Stimulated activated naive CD4-positive, alpha-beta T cell (primary cell): ENCODE data around the gene FER1L5.

Experiments used
- DNase-seq, 6 experiments: peaks; one replicate each; lab custom pipeline; 2025; lab: John Stamatoyannopoulos, UW

The FER1L5 gene

DNA sequence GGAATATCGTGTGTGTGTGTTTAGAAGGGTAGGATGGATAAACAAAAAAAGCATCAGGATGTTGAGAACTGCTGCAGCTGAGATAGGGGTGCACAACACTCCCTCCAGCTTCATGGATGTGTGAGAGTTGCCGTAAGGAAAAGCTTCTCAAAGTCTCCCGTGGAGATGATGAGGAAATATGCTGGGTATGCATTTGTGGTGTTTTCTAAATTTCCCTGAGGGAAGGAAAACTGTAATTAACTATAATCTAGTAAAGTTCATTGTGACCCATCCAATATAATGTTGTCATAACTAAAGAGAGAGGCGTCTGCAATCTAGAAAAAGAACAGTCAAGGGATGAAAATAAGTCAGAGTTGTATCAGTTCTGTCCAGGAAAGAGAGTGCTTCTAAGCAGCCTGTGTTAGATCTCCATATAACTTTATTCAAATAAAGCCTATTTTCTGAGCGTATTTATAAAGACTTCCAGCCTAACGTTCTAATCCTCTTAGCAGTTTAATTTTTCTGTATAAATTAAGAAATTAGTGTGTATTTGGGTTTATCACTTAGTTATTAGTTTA is 104.6 kb downstream of the FER1L5 start:
- no peak for DNase-seq

DNA sequence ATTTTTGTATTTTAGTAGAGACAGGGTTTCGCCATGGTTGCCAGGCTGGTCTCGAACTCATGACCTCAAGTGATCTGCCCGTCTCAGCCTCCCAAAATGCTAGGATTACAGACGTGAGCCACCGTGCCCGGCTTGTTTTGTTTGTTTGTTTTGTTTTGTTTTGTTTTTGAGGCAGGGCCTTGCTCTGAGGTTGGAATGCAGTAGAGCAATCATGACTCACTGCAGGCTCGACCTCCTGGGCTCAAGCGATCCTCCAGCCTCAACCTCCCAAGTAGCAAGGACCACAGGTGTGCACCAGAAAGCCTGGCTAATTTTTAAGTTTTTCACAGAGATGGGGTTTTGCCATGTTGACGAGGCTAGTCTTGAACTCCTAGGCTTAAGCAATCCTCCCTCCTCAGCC is 109.2 kb downstream of the FER1L5 start:
- no peak for DNase-seq

DNA sequence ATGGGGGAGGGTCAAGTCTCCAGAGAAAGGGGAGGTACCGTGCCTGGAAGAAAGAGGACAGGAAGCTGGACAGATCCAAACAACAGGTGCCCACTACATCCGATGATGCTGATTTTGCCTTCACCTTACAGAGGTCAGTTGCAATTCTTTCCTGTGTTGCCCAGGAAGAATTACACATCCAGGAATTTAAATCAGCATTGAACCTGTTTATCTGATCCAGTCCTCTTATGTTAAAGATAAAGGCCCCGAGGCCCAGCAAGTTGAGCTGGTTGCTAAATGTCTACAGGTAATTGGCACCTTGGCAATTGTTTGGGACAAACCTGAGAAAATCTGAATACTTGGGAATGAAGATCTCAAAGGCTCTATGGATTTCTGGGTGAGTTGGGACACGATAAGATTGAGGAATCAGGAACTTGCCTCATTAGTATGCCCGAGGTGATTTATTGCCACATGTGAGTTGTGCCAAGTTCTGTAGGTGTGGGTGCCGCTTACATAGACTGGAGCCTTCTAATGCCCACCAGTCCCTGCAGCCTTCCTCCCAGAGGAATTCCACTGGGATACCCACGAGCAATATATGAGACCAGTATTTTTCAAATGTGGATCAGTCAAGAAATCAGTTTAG is 111.2 kb downstream of the FER1L5 start:
- no peak for DNase-seq

DNA sequence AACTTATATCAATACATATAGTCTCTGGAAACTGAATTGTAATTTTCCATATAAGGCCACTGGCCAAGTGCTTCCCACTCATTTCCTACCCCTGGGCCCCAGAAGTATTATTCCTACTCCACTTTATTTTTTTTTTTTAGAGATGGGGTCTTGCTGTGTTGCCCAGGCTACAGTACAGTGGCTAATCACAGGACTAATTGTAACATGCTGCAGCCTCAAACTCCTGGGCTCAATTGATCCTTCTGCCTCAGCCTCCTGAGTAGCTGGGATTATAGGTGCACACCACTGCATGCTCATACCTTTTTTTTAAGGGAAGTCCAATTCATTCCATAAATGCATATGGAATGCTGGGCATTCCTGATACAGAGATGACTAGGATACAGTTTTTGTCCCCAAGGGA is 111.8 kb downstream of the FER1L5 start:
- DNase-seq: no peak
